ENCODE measurements around the gene CDC42EP4. TPM values are rescaled to one million over a fixed set of nuclear protein-coding genes. Genes with fewer than 3 reads are reported as not detected.

Gene CDC42EP4
- total RNA-seq, 4 donors from 2014 or later = 33.0 to 94.6 (median 69.7) TPM

GRCh38 chr17:73290399-73291259, 21.2 kb downstream of the CDC42EP4 start:
- intact Hi-C loops (cut with DNase I; ENCODE audit: low total_unique reads) = no loop called here
- no peak overlapping the region for H3K4me3 ChIP-seq (ENCODE audit: low read depth, poor library complexity, severe bottlenecking)
- WGBS, 2 donors = 78 to 81% methylated on average over 16 of the region's 16 CpGs
- TF ChIP-seq POLR2A (IDR thresholded peaks at IDR 0.05) (no peak), CTCF (IDR thresholded peaks at IDR 0.05) (no peak)
- DNase-seq (ENCODE audit: low spot score in 2 of 2) = no peak

- intact Hi-C loops (cut with DNase I; ENCODE audit: low total_unique reads) = no loop called here
- H3K4me3 ChIP-seq (ENCODE audit: low read depth, poor library complexity, severe bottlenecking) = no peak overlapping the region
- no peak for DNase-seq (ENCODE audit: low spot score in 2 of 2)
- TF ChIP-seq CTCF (IDR thresholded peaks at IDR 0.05) (no peak), POLR2A (IDR thresholded peaks at IDR 0.05) (no peak)
- 41 to 60% methylated on average over 7 of the region's 7 CpGs for WGBS, 2 donors
These were observed 22.1 kb downstream of the CDC42EP4 start for GRCh38 chr17:73289549-73290254.

DNA sequence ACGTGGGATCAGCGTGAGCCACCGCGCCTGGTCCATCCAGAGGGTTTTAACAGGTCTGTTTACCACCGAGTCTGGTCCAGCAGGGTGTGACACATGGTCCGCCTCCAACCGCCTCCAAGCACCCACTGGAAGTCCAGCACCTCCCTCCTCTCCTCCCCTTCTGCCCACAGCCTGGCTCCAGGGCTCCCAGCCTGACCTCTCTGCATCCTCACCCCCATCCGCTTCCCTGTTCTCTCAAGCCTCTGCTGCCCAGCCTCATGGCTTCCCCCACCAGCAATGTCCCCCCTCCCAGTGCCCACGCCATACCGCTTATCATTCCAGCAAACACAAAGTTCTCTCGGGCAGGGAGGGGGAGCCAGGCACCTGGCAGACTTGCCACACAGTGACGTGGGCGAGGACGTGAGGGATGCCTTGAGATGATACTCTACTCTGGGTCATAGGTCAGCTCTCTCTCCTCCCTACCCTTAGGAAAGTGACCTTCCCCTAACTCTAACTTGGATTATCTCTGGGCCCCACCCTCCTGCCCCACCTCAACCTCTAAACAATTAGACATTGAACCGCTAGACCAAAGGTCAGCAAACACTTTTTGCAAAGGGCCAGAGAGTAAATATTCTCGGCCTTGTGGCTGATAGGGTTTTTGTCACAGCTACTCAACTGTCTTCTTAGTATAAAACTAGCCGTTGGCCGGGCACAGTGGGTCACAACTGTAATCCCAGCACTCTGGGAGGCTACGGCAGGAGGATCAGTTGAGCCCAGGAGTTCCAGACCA, 23.1 kb downstream of the CDC42EP4 start:
- no peak for DNase-seq (ENCODE audit: low spot score in 2 of 2)
- TF ChIP-seq POLR2A (IDR thresholded peaks at IDR 0.05) (no peak), CTCF (IDR thresholded peaks at IDR 0.05) (peak in 1 of 3 donors; percentile 68)

GRCh38 chr17:73286863-73287296, 24.9 kb downstream of the CDC42EP4 start:
- intact Hi-C loops (cut with DNase I; ENCODE audit: low total_unique reads) = no loop called here
- WGBS, 2 donors = 23 to 41% methylated on average over 8 of the region's 8 CpGs
- no peak overlapping the region for H3K4me3 ChIP-seq (ENCODE audit: low read depth, poor library complexity, severe bottlenecking)
- TF ChIP-seq CTCF (IDR thresholded peaks at IDR 0.05) (no peak), POLR2A (IDR thresholded peaks at IDR 0.05) (no peak)
- no peak for DNase-seq (ENCODE audit: low spot score in 2 of 2)

More for the DNA sequence above, 23.1 kb downstream of the CDC42EP4 start:
- intact Hi-C loops (cut with DNase I; ENCODE audit: low total_unique reads) = no loop called here
- WGBS, 2 donors = 56 to 64% methylated on average over 19 of the region's 19 CpGs
- H3K4me3 ChIP-seq (ENCODE audit: low read depth, poor library complexity, severe bottlenecking) = no peak overlapping the region

- TF ChIP-seq POLR2A (IDR thresholded peaks at IDR 0.05) (no peak), CTCF (IDR thresholded peaks at IDR 0.05) (no peak)
- 87 to 90% methylated on average over 50 to 52 of the region's 52 CpGs for WGBS, 2 donors
- H3K4me3 ChIP-seq (ENCODE audit: low read depth, poor library complexity, severe bottlenecking) = no peak overlapping the region
- intact Hi-C loops (cut with DNase I; ENCODE audit: low total_unique reads) = no loop called here
- DNase-seq (ENCODE audit: low spot score in 2 of 2) = no peak
These were observed 25.6 kb downstream of the CDC42EP4 start for GRCh38 chr17:73285916-73286862.
